Measurements from ENCODE around the gene DDX19B.
"Not testable (repeated sequence)": the region's sequence is repeated elsewhere in the genome, so short reads cannot be mapped to it uniquely, and the experiment has no call there.

Gene DDX19B

DNA sequence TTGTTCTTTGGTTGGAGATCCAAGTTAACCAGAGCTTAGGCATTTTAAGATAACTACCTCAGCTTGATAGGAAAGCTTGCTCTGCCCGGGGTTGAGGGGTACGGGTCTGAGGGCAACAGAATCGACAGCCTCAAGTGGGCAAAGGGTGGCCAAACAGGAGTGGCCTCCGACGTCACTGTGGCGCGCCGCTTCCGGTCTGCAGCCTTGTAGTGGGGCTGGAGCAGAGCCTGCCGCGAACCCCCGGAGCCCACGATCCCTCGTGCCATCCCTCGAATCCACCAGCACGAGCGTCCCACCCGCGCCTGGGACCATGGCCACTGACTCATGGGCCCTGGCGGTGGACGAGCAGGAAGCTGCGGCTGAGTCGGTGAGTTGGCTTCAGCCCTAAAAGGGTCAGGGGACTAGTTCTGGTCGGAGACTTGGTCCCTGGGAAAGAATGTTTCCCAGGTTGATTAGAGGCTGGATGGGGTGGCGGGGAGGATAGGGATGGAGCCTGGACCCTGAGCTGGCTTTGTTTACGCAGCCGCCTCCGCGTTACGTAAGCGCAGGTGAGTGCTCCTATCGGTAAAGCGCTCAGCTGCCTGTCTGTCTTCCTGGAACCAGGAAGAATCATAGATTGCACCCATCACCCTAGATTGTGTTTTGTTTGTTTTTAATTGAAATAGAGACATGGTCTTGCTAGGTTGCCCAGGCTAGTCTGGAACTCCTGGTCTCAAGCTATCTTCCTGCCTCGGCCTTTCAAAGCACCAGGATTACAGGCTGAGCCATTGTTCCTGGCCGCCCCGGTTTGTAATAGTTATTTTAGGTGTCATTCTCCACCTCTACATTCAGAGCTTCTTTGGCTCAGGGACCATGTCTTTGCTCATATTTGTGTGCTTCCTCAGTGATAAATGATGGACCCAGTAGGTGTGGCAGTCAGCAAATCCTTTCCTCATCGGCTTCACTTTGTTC, at the start of gene DDX19B:
Gene DDX19B (plus strand): TSS at position 199 of the 951 bp plus-strand sequence. CDS start 112 bp downstream, at position 311.
- no peak for DNase-seq (ENCODE audit: low spot score)

DNA sequence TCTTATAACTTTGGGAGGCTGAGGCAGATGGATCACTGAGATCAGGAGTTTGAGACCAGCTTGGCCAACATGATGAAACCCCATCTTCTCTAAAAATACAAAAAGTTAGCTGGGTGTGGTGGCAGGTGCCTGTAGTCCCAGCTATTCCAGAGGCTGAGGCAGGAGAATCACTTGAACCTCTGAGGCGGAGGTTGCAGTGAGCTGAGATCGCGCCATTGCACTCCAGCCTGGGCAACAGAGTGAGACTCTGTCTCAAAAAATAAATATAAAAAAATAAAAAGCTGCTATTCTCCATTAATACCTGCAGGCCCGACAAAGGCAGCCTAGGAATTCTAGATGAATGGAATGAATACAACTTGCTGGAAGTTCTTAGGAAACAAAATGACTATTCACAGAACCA, 49.3 kb upstream of the DDX19B start:
- not testable (repeated sequence) for DNase-seq (ENCODE audit: low spot score)

DNA sequence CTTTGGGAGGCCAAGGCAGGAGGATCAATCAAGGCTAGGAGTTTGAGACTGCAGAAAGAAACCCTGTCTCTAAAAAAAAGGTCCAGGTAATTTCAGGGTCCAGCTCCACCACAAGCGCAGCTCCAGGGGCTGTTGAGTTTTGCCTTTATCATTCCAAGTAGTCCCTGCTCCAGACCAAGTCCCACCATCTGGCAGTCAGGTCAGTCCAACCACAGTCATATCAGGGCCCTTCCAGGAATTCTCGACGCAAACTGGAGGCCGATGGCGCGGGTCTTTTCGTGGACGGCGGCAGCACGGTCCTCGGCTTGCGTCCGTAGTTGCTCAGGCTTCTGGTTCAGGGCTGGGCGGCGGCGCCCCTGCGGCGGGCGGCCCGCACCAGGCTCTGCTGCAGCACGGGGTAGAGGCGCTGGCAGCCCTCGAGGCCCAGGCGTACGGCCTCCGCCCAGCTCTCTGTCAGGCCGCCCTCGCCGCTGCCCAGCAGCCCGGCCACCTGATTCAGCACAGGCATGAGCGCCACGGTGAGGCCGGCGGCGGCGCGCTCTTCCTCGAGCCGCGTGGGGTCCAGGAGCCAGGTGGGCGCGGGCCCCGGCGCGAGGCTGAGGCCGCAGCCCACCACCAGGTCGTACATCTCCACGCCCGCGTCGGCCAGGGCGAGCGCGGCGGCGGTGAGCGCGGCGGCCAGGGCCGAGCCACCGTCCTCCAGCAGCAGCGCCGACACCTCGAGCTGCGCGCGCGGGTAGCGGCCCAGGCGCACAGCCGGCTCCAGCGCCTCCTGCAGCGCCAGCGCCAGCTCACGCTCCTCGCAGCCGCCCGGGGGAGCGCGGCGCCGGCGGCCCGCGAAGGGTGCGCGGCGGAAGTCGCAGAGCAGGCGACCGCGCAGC, 48.0 kb upstream of the DDX19B start:
- no peak for DNase-seq (ENCODE audit: low spot score)

DNA sequence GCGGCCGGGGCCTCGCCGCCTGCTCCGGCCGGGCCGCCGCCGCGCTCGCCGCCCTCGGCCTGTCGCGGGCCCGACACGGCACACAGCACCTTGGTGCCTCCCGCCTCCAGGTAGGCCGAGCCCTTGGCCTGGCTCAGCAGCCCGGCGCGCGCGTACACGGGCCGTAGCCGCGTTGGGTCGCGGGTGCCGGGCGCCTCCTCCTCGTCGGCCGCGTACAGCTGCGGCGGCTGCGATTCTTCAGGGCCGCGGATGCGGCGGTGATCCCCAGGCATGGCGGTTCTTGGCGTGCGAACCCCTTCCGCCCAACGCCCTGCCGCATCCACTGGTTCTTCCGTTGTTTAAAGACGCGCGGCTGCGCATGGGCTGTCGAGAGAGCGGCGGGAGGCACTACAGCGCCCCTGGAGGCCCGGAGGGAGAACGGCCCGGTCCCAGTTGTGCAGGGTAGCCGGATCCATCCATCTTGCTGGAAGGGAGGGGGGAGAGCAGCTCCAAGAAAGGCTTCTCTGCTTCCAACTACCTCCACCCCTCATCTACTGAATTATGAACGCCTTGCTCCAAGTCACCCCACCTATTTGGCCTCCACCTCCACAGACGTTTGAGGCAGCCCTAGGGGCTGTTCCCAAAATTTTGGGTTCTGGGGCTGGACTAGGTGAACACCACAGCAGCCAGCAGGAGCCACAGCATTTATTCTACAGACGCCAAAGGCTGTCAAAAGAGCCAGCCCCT, 47.2 kb upstream of the DDX19B start, which contains the start of gene EXOSC6:
Gene EXOSC6 (minus strand): TSS at position 312 of the 726 bp plus-strand sequence. CDS start 40 bp downstream, at position 272.
- peak; percentile 79 for DNase-seq (ENCODE audit: low spot score)

DNA sequence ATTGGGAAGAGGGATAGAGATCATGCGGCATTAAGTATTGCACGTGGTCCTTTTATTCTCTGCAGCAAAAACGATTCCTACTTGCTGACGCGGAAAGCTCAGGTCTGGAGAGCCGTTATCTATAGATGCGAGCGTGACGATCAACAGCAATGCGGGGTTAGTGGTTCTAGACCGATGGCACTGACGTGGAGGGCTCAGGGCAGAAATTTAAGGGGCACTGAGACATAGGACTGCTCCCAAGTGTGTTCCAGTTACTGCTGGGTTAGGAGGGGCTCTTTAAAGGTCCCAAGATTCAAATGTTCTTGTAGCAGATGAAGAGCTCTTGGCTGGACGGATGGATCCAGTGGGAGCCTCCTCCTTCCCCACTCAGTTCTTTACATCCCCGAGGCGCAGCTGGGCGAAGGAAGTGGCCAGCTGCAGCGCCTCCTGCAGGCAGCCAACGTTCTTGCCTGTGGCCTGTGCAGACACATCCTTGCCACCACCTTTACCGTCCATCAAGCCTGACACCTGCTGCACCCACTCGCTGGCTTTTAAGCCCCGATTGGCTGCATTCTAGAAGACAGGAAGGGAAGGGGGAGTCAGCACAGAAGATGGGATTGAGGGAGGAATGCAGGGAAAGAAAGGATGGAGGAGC, 46.5 kb upstream of the DDX19B start:
- DNase-seq (ENCODE audit: low spot score), result no peak

DNA sequence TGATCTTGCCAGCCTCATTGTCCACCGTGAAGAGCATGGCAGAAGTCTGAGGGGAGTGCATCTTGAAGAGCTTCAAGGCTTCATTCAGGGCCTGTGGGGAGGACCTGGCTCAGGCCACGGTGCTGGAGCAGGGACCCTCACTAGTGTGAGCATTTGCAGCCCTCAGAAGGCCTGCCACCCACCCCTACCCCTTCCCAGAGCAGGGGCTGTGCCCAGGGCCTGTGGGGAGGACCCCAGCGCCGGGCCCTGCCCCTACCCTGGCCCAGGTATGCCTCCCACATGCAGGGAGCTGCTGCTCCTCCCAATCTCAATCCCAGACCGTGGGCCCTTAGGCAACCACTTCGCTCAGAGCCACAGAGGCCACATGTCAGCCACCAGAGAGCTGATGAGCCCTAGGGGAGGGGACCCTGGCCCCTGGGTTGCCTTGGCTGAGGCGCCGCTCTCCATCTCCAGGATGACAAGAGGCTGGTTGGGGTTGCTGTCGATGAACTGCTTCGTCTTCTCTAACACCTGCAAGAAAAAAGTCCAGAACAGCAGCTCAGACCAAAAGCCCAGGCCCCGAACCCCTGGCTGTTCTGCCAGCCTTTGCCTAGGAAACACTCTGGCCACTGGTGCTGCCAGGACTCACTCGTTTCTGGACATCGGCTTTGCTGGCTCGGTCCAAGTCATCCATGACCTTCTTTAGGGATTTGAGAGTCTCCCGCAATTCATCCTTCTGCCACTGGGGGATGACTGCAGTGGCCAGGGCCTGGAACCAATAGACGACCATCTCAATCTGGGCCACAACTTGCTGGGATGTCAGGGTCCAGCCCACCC, 45.5 kb upstream of the DDX19B start:
- DNase-seq (ENCODE audit: low spot score), result peak; percentile 17

DNA sequence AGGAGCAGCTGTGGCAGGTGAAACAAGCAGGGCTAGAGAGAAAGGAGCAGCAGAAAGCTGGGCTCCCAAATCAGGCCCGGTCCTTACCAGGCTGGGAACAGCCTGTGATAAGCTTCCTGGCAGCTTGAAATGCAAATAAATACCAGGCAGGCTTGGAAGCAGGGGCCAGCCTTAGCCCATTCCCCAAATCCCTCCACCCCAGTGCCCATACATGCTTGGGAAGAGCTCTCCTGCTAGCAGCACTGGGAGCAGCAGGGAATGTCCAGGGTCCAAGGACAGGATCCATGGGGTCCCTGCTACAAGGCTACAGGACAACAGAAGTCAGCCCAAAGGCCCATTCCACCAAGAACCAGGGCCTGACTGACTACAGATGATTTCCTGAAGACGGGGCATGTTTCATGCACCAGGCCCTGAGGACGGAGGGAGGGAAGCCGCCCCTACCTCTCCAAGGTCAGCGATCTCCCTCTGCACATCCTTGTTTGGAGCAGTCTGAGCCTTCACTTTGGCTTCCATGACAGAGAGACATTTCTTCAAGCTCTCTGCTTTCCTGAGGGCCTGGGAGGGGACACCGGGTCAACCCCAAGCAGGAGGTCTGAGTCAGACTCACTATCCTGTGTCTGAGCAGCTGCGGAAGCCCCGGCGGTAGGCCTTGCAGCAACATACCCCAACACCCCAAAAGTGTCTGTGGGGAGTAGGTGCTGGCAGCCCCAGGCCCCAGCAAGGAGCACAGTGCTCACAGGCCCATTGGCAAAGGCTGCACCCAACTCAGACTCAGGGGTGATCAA, 44.6 kb upstream of the DDX19B start:
- DNase-seq (ENCODE audit: low spot score), result no peak

DNA sequence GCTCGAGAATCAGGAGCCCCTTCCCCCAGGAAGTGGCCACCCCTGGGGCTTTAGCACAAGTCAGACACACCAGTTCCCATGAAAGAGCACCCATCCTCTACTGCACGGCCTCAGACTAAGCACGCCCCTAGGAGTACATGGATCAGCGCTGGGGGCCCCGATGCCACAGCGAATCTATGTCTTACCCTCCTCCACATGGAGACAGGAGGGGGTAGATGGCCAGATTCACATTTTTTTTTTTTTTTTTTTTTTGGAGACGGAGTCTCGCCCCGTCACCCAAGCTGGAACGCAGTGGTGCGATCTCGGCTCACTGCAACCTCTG, 44.1 kb upstream of the DDX19B start:
- DNase-seq (ENCODE audit: low spot score), result no peak

DNA sequence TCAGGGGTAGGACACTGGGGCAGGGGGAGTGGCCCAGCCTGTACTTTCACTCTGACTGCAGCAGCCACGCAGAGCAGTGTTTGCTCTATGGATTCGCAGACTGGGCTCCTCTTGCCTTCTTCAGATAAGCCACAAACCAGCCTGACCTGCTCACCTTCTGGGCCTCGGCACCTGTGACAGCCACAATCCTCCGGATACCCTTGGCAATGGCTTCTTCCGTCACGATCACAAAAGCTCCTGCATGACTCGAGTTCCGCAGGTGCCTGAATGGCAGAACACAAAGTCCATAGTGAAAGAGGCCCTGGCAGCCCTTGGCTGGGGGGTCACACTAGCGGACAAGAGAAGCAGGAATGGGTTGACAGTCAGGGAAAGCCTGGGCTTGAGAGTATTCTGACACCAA, 43.4 kb upstream of the DDX19B start:
- DNase-seq (ENCODE audit: low spot score), result no peak

DNA sequence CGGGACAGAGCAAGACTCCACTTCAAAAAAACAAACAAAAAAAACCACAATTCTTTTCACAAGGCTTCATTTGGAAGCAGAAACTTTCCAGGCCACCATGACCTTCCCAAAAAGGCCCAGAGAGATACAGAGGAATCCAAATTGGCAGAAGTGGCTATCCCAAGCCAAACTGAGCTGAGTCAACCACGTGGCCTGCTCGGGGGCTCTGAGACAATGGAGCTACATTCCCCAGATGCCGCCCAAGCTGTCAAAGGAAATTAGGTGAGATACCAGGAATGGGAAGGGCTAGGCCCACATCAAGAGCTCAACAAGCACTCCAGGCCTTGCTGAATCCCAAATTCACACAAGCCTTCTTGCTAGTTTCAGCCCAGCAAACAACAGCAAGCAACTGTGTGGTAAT, 41.6 kb upstream of the DDX19B start:
- no peak for DNase-seq (ENCODE audit: low spot score)

DNA sequence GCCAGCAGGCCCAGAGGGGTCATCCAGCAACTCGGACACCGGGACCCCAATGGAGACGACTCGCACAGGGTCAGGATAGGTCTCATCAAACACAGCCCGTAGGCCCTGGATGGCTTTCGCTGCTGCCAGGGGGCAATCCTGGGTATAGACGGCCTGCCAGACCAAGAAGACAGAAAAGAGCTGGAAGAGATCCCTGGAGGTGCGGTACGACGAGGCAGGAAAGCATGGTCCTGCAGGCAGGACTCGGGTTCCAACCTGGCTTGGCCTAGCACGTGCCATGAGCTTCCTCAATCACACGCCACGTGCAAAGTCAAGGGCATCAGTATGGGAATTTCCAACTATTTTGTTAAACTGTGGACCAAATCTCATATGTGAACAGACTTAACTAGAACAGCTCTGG, 40.9 kb upstream of the DDX19B start:
- DNase-seq (ENCODE audit: low spot score), result no peak

DNA sequence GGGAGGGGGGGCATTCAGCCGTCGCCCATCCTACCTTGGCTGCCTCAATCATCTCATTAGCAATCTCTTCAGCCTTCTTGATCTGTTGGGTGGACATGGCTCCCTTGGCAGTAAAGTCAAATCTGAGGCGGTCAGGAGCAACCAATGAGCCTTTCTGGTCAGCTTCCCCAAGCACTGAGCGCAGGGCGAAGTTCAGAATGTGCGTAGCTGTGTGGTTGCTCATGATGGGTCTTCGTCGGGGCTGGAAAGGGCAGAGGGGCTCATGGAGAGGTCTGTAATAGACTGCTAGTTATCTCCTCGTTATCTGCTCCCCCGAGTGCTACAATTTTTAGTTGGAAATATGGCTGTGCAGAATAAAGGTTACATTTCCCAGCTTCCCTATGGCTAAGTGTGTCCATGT, 40.0 kb upstream of the DDX19B start:
- no peak for DNase-seq (ENCODE audit: low spot score)

DNA sequence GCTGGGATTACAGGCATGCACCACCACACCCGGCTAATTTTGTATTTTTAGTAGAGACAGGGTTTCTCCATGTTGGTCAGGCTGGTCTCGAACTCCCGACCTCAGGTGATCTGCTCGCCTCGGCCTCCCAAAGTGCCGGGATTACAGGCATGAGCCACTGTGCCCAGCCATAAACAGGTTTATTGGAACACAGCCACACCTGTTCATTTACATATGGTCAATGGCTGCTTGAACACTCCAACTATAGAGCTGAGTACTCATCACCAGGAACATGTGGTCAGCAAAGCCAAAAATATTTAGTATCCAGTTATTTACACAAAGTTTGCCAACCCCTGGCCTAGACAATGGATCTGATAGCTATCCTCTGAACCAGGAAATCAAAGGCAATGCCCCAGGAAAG, 39.1 kb upstream of the DDX19B start:
- not testable (repeated sequence) for DNase-seq (ENCODE audit: low spot score)

DNA sequence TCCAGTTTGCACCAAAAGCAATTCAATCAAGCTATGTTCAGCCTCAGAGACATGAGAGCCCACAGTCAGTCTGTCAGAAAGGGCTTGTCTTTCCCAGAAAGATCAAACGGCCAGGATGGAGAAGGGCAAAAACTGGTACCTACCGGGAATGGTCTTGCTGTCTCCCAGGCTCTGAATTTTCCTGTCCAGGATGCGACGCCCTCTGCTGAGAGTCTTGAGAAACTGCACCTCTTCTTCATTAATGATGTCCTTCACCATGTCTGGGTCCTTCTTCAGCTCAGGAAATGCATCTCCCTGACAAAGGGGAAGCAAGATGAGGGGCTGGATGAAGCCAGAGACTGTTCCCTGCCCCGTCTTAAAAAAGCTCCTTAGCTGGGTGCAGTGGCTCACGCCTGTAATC, 31.5 kb upstream of the DDX19B start:
- no peak for DNase-seq (ENCODE audit: low spot score)

DNA sequence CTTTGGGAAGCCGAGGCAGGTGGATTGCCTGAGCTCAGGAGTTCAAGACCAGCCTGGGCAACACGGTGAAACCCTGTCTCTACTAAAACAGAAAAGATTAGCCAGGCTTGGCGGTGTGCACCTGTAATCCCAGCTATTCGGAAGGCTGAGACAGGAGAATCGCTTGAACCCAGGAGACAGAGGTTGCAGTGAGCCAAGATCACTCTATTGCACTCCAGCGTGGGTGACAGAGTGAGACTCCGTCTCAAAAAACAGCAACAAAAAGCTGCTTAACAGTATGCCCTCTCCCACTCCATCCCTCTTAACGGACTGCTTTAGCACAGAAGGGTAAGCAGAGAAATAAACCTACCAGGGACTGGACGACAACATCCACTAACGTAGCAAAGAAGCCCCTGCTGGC, 31.1 kb upstream of the DDX19B start:
- DNase-seq (ENCODE audit: low spot score), result not testable (repeated sequence)

DNA sequence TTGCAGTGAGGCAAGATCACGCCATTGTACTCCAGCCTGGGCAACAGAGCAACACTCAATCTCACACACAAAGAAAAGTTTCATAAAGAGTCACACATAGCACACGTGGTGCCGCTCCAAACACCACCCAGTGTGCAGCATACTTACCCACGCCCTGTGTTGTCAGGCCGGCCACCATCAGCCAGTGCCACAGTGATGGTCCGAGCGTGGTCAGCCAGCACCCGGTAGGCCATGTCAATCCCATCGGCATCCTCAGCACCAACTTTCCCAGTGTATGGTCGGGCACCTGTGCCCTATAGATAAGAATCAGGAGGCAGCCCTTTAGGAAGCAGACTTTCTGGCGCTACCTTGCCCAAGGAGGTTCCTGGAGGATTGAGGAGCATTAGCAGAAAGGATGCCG, 29.5 kb upstream of the DDX19B start:
- no peak for DNase-seq (ENCODE audit: low spot score)

DNA sequence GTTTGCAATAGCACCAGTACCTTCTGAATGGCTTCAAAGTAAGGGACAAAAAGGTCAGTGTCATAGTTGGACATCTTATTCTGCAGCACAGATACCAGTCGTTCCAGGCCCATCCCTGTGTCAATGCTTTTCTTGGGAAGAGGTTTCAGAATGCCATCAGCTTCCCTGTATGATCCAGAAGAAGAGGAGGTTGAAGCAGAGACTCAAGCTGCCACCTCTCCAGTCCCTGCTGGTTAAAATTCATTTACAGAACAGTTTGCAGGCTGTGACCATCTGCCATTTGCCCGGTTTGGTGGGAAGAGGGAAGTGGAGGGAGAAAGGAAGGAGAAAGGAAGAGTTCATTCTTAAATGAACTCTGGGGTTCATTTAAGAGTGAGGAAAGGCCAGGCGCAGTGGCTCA, 28.8 kb upstream of the DDX19B start:
- DNase-seq (ENCODE audit: low spot score), result no peak

DNA sequence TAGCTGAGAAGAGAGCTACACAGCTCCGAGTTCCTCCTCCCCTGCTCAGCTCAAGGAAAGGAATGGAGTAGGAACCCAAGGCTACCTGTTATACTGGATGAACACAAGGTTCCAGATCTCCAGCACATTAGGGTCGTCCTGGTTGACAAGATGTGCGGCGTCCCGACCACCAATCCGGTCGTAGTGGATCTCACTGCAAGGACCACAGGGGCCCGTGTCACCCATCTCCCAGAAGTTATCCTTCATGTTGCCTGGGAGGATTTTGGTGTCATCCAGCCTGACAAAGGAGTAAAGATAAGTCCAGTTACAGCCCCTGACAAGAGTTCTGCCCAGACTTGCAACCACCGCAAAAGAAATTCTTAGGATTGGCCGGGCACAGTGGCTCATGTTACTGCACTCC, 27.3 kb upstream of the DDX19B start:
- no peak for DNase-seq (ENCODE audit: low spot score)

DNA sequence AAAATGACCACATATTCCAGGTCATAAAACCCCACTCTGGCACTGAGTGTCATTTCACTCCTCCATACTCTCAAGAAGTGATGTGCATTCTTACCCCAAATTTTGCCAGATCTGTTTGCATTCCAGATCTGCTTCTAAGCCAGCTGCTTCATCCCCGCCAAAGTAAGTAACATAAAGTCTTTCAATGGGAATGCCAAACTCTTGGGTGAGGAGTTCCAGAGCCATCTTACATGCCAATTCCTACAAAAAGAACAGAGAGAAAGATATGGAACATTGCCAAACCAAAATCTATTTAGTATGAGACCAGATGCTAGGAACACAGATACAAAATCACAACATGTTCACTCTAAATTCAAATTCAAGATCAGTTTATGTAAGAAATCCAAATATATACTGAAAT, 22.6 kb upstream of the DDX19B start:
- no peak for DNase-seq (ENCODE audit: low spot score)

Measured in COLO829 (cell line).